SKM-1 treated with dmso at 0.1 percent for 144 hours (cell line): Measurements from ENCODE around the gene KCTD20.

Experiments used
- DNase-seq: peaks from one replicate; lab custom pipeline; 2025; ENCODE audit not compliant: unreplicated experiment; lab: John Stamatoyannopoulos, UW

KCTD20 gene

DNA sequence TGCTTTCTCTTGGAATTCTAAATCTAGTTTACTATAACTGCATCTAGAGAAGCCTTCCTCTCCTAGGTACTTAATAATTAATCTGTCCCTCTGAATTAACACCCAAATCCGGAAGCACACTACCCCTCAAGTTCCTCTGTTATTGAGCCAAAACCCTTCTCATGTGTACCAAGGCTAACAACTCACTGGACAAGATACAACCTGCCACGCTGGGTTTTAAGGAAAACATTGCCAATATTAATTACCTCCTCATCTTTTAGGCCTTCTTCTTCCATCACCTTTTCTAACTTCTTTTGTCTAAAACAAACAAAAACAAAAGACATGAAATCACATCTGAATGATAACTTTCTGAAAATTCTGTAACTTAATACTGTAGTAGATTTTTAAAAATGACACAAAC lies 82.5 kb downstream of the KCTD20 start:
- DNase-seq, result no peak

DNA sequence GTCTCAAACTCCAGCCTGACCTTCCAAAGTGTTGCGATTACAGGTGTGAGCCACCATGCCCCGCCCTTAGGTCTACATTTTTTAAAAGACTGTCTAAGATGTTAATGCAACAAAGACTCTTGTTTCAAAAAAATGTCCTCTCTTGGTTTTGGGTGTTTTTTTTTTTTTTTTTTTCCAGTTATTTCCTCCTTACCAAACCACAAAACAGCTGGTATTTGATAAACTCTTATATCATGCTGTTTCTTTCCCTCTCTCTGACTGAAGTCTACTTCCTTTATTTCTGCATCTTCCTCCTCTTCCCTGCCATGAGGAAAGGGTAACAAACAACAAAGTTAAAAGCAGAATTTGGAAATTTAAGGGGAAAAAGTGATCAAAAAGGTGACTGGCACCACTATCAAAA lies 83.3 kb downstream of the KCTD20 start:
- no peak for DNase-seq

DNA sequence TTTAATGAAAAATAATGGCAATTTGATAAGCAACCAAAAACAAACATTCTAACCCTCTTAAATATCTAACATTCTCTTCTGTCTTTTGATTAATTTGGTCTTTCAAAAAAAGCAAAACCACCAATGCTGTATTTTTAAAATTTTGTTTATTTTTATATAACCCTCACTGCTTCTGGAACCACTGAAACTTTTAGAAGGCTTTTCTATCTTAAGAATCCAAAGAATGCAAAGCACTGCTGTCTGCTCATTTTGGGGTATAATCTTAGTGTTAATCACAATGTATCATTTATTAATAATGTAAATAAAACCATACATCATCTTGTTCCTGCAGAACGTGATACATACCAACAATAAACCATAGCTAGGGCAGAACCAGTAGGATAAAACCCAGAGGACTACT lies 90.5 kb downstream of the KCTD20 start:
- no peak for DNase-seq

DNA sequence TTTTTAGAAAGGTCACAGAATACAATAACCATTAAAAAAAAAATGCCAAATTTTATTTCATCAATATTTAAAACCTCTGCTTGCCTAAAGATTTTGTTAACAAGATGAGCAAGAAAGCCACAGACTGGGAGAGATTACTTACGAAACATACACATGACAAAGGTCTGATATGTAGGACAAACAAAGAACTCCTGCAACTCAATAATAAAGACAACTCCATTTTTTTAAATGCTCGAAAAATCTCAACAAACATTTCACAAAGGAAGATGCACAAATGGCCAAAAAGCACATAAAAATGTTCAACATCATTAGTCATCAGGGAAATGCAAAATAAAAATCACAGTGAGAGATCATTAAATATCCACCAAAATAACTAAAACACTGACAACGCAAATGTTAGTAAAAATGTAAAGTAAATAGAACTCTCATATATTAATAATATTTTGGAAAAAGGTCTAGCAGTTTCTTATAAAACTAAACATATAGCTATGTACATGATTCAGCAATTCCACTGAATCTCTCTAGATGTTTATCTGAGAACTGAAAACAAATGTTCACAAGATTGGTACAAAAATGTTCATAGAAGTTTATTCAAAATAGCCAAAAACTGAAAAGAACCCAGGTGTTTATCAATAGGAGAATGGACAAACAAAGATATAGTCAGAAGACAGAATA lies 94.2 kb downstream of the KCTD20 start:
- DNase-seq, result no peak

DNA sequence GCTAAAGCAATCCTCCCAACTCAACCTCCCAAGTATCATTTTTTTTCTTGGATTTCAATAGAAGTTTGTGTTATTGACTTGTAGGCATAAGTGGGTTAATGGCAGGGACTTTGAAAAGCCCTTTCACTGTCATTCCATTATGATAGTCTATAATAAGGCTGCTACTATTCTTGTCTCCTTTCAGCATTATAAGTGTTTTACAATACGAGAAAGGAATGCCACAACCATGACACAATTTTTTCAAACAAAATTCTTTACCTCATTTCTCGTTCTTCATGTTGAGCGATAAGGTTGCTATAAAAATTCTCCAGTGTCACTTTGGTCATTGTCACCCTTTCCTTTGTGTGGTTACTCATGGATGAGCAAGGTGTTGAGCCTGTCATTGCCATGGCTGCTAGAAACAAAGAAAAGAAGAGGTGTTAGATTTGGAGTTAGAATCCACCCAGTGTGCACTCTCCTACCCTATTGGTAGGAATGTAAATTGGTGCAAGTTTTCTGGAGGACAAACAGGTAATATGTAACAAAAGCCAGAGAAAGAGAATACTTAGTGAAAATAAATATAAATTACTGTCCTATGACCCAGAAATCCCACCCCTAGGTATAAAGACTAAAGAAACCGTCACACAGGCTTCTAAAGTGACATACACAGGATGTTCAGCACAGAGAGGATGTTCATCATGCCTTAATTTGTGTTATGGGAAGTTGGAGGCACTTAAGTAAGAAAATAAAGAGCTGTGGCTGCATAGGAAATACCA lies 97.2 kb downstream of the KCTD20 start:
- DNase-seq, result no peak
